HG03064 (cell line): ENCODE results near the gene CCDC71L.
A peak's percentile ranks its signal among the peaks of the same experiment; 100 is the strongest.
"Not testable (repeated sequence)": the region's sequence is repeated elsewhere in the genome, so short reads cannot be mapped to it uniquely, and the experiment has no call there.

Source experiments
- ATAC-seq: cut with Tn5 transposase; IDR thresholded peaks from one replicate; pipeline ENCODE4 v1.9.1; 2021; ENCODE audit warnings: low read depth; ENCODE audit not compliant: unreplicated experiment

CCDC71L gene

DNA sequence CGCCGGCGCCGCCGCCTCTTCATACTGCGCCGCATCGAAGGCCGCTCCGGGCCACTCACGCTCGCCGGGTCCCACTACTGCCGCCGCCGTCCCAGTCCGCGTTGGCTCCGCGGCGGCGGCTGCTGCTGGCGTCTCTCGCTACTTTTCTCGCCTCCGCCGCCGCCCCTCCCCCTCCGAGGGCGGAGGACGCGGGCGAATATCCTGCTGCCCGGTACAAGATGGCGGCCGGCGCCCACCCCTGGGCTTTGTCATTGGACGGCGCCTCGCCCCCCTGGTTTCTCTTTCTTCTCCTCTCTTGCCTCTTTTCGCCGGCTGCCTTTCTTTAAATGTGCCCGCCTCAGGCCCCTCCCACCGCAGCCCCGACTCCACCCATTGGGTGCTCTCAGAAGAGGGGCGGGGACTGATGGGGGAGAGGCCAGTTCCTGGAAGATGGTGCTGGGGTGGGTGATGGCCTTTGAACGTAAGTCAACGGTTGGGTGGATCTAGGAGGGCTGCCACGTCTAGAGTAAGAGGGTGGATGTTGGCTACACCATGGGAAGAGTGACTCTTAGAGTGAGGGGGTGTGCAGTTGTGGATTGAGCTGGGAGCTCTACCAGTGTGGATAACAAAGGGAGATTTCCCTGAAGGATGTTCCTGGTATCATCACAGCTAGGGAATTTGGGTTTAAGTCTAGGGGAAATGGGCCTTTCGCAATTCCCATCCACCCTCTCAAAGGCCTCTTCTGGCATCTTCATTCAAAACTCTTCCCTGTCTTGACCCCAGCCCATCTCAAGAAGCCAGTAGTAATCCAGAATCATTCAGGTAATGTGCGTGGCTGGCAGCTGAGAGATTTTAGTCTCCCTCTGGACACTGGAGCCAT lies at the start of gene CCDC71L:
CCDC71L (minus strand) TSS at position 297 of the 859 bp plus-strand sequence; CDS start at position 35, 262 bp downstream.
- ATAC-seq, result peak; percentile 73

- ATAC-seq, result not testable (repeated sequence)
Observed at GRCh38 chr7:106709604-106710003, 48.6 kb upstream of the CCDC71L start.

GRCh38 chr7:106704000-106704840 lies 43.3 kb upstream of the CCDC71L start:
- ATAC-seq, result no peak

DNA sequence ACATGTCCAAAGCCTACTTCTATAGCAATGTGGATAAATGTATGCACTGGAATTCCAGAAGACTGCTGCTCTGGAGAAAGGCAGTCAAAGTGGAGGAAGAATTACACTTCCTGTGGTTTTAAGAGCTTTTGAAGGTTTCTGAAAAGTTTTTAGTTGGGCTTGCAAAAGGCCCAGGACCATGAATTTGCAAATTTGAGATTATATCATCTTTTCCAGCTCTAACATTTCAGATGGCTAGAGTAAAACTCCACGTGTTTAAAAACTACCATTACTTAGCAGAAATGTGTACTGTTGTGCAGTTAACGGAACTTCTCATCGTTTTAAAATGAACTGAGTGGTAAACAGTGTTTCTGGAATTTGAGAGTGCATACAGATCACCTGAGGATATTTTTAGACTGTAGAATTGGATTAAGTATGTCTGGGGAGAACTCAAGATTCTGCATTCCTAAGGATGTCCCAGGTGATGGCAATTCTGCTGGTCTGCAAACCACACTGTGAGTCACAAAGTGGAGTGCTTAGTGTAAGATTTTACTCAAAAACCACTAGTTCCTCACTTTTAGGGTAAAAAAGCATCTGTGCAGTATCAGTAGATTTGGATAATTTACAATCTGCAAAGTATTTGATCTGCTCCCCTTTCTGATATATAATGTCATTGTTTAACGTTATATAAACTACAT lies 32.9 kb upstream of the CCDC71L start:
- ATAC-seq, result no peak

DNA sequence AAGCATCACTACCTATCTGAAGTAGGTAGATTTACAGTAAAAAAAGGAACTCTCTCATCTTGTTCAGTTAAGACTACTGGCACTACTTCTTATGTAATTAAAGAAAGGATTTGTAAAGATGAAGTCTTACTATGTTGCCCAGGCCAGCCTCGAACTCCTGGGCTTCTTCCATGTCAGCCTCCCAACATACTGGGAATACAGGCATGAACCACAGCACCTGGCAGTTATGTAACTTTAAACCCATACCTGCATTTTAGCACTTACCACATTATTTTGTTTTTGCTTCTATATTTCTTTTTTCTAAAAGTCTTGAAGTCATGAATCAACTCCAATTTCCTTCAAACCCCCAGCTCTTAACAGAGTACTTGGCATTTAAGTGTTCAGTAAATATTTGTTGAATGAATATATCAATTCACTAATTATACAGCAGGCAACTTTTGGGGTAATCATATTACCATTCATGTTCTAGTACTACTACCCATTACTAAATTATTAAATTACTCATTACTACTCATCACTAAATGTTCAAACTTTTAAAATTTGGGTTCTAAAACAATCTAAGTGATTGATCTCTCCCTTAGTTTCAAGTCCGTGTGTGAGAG lies 31.6 kb upstream of the CCDC71L start:
- no peak for ATAC-seq

GRCh38 chr7:106688161-106688560 lies 27.2 kb upstream of the CCDC71L start:
- not testable (repeated sequence) for ATAC-seq

GRCh38 chr7:106683941-106684340 lies 23.0 kb upstream of the CCDC71L start:
- ATAC-seq, result no peak

DNA sequence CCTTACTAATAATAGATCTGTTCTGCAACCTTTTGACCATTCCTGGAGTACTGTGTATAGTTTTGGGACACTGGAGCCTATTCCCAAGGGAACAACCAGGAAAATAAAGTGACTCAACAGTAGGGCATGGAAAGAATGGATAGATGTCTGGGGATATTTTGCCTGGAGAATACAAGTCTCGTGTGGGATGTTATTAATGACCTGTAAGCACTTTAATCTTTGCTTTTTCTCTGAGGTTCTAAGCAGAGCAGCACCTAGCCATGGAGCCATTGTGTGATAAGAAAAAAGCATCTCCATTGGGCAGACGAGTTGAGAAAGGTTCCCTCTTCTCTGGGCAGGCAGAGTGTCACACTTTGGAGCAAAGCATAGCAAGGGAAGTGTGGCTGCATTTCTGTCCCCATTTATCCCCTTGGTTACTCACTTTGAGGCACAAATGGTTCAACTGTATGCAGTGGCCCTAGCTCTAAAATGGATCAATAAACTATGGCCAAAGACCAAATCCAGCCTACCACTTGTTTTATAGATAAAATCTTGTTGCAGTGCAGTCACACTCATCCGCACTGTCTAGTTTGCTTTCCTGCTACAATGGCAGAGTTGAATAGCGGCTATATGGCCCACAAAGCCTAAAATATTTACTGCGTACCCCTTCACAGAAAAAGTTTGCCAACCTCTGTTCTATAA lies 21.0 kb upstream of the CCDC71L start:
- no peak for ATAC-seq

DNA sequence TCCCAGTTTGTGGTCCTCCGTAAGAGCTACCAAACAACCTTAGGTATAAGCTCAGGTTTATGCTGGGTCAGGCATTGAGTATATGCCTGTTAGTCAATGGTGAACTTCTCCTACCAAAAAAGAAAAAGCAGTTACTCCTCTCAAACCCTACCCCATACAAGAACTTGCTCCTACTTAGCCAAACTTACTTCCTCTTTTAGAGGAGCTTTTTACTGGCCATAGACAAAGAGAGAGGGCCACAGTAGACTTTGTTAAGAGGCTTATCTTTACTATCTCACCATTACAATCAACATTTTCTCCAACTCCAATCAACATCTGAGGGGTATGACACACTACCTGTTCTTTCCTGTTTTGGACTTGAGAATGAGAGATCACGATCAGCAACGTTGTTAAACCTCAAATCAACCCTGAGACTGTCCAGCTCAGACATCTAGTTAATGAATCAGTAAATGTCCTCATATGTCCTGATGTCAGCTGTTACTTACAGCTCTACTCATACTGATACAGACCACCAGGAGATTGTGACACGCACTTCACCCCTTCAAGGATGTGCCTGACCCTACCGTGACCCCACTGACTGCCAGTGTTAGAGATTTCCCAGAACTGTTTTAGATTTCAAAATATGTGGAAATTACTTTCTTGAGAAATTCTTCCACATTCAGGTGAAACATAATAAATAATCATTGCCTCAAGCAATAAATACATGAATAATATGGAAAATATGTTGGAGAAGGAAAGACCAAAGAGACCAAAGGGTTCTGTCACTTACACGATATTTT lies 18.4 kb upstream of the CCDC71L start:
- peak; percentile 79 for ATAC-seq

DNA sequence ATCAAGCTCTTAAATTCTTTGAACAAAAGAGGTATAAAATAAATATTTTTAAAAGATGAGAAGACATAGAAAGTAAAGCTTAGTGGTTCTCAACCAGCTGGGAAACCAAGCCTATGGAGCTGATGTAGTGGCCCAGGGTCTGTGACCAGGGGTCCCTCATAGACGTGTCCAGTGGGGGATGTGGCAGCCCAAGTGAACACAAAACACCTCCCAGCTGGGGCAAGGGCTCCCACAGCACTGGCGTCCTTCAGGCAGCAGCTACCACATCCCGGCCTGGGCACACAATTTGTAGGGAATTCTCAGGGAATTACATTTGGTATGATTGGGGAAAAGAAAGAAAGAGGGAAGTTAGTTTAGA lies 17.8 kb upstream of the CCDC71L start:
- ATAC-seq, result no peak

DNA sequence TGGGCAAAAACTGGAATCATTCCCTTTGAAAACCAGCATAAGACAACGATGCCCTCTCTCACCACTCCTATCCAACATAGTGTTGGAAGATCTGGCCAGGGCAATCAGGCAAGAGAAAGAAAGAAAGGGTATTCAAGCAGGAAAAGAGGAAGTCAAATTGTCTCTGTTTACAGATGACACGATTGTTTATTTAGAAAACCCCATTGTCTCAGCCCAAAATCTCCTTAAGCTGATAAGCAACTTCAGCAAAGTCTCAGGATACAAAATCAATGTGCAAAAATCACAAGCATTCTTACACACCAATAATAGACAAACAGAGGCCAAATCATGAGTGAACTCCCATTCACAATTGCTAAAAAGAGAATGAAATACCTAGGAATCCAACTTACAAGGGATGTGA lies 15.5 kb upstream of the CCDC71L start:
- not testable (repeated sequence) for ATAC-seq

GRCh38 chr7:106673688-106674087 lies 12.7 kb upstream of the CCDC71L start:
- not testable (repeated sequence) for ATAC-seq

- not testable (repeated sequence) for ATAC-seq
Observed at GRCh38 chr7:106671930-106672329, 11.0 kb upstream of the CCDC71L start.

DNA sequence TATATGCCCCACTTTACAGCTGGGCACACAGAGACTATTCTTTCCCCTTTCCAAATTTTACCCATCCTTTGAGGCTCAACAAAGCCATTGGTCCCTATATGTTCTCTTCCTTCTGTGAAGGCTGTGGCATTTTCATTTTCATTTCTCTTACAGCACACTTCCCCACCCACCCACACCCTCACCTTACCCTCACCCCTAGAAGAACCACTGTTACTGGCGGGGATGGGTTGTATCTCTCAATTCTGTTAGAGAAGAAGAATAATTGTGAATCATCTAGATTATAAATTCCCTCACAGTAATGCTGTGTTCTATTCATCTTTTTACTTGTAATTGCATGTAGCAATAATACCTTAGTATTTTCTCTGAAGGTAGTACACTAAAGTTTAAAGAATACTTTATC lies 10.2 kb upstream of the CCDC71L start:
- no peak for ATAC-seq

- no peak for ATAC-seq
Observed at GRCh38 chr7:106668861-106669524, 8.0 kb upstream of the CCDC71L start.

- no peak for ATAC-seq
Observed at GRCh38 chr7:106666353-106666752, 5.4 kb upstream of the CCDC71L start.

GRCh38 chr7:106664343-106664742 lies 3.4 kb upstream of the CCDC71L start:
- no peak for ATAC-seq

- peak; percentile 63 for ATAC-seq
Observed at GRCh38 chr7:106659963-106660861, 746 bp downstream of the CCDC71L start.
